Tibial nerve (tissue), 3 donors: ENCODE results near the gene CAPSL.

ENCODE experiments used
- CTCF ChIP-seq, 5 experiments: fragments of 200-600 bp in 3 of 5; fragments of 450-650 bp in 2 of 5; sonication (generic) in 3 of 5; IDR thresholded peaks; one replicate each; pipeline ENCODE4 v1.5.1; 2016 to 2019; ENCODE audit warnings: antibody characterized with exemption in 5 of 5, mild to moderate bottlenecking in 3 of 5, moderate library complexity in 2 of 5
- POLR2A ChIP-seq, 2 donors: fragments of 450-650 bp; IDR thresholded peaks; one replicate each; pipeline ENCODE4 v1.6.1; 2017; ENCODE audit warnings: antibody characterized with exemption in 2 of 2, mild to moderate bottlenecking in 2 of 2, moderate library complexity in 2 of 2

GRCh38 chr5:35879649-35880048 is 58.8 kb downstream of the CAPSL start:
- no peak for TF ChIP-seq CTCF (IDR thresholded peaks at IDR 0.05)
- TF ChIP-seq POLR2A (IDR thresholded peaks at IDR 0.05): no peak
